K562 (cell line): Measurements from ENCODE around the gene ABCB9. TPM values are rescaled to one million over a fixed set of nuclear protein-coding genes. Genes with fewer than 3 reads are reported as not detected.

Experiments used
- CBFA2T3 ChIP-seq: fragments of 450-650 bp; IDR thresholded peaks from 2 replicates; pipeline ENCODE4 v1.6.1; 2017
- CBX2 ChIP-seq: fragments of 200-600 bp; sonication (generic); IDR thresholded peaks from one replicate; pipeline ENCODE4 v1.6.1; 2012; ENCODE audit warnings: mild to moderate bottlenecking, low read length, inconsistent platforms; ENCODE audit not compliant: insufficient read depth, poor library complexity, severe bottlenecking
- DDX20 ChIP-seq: fragments of 450-650 bp; IDR thresholded peaks from 2 replicates; pipeline ENCODE4 v1.6.1; 2016; ENCODE audit warnings: missing genetic modification characterization, low read depth, mild to moderate bottlenecking, missing compliant biosample characterization, moderate library complexity
- GATAD2B ChIP-seq: fragments of 450-650 bp; IDR thresholded peaks from 2 replicates; pipeline ENCODE4 v1.6.1; 2017; ENCODE audit warnings: mild to moderate bottlenecking, borderline replicate concordance
- HCFC1 ChIP-seq: IDR thresholded peaks from 2 replicates; pipeline ENCODE4 v1.6.1; 2012; ENCODE audit warnings: low read depth, low read length, improper control_type of control experiment
- HDAC8 ChIP-seq: fragments of 450-650 bp; IDR thresholded peaks from 2 replicates; pipeline ENCODE4 v1.6.1; 2016; ENCODE audit warnings: mild to moderate bottlenecking, missing genetic modification characterization, moderate library complexity, missing compliant biosample characterization
- HNRNPL ChIP-seq: fragments of 200-400 bp; formaldehyde crosslinking; IDR thresholded peaks from 2 replicates; pipeline ENCODE4 v1.6.1; 2017; ENCODE audit warnings: low read depth, mild to moderate bottlenecking, low read length
- NEUROD1 ChIP-seq: fragments of 150-350 bp; IDR thresholded peaks from 2 replicates; pipeline ENCODE4 v1.6.1; 2014; ENCODE audit warnings: borderline replicate concordance, low read length, low read depth; ENCODE audit not compliant: partially characterized antibody
- NR4A1 ChIP-seq, 2 experiments: fragments of 250-450 bp in 1 of 2; fragments of 450-650 bp in 1 of 2; sonication (Bioruptor Pico) in 1 of 2; IDR thresholded peaks; 2 replicates each; pipeline versions ENCODE4 v1.4.0 to v1.6.1; 2016 to 2020; ENCODE audit warnings: mild to moderate bottlenecking in 2 of 2, missing compliant biosample characterization in 1 of 2, missing genetic modification characterization in 1 of 2, moderate library complexity in 1 of 2
- PHF8 ChIP-seq: fragments of 200-600 bp; sonication (generic); IDR thresholded peaks from 2 replicates; pipeline ENCODE4 v1.6.1; 2012; ENCODE audit warnings: mixed run types, mild to moderate bottlenecking, inconsistent platforms, low read length, moderate library complexity, borderline replicate concordance
- SMAD1 ChIP-seq: fragments of 150-350 bp; IDR thresholded peaks from 2 replicates; pipeline ENCODE4 v1.6.1; 2014; ENCODE audit warnings: low read length, low read depth; ENCODE audit not compliant: partially characterized antibody
- SMAD4 ChIP-seq: fragments of 250-450 bp; sonication (Bioruptor Pico); conservative IDR thresholded peaks from 2 replicates; pipeline ENCODE4 v1.8.0; 2021; ENCODE audit warnings: inconsistent platforms, mild to moderate bottlenecking, moderate library complexity
- STAT5A ChIP-seq: IDR thresholded peaks from 2 replicates; pipeline ENCODE4 v1.6.1; 2012; ENCODE audit warnings: low read length, inconsistent platforms, borderline replicate concordance
- TAF9B ChIP-seq: fragments of 450-650 bp; IDR thresholded peaks from 2 replicates; pipeline ENCODE4 v1.6.1; 2018; ENCODE audit warnings: mild to moderate bottlenecking; ENCODE audit not compliant: partially characterized antibody
- ZBTB8A ChIP-seq: fragments of 450-650 bp; IDR thresholded peaks from 2 replicates; pipeline ENCODE4 v1.6.1; 2018; ENCODE audit warnings: mild to moderate bottlenecking, moderate library complexity; ENCODE audit not compliant: partially characterized antibody
- ZEB2 ChIP-seq: fragments of 450-650 bp; IDR thresholded peaks from 2 replicates; pipeline ENCODE4 v1.6.1; 2016
- ZNF274 ChIP-seq: IDR thresholded peaks from 2 replicates; pipeline ENCODE4 v1.6.1; 2011; ENCODE audit warnings: low read depth, mild to moderate bottlenecking, low read length, moderate library complexity, borderline replicate concordance
- ZNF324 ChIP-seq: fragments of 250-450 bp; sonication (Bioruptor Pico); IDR thresholded peaks from 2 replicates; pipeline ENCODE4 v1.4.0; 2020; ENCODE audit warnings: mild to moderate bottlenecking
- ZNF668 ChIP-seq: fragments of 250-450 bp; sonication (Bioruptor Pico); IDR thresholded peaks from 2 replicates; pipeline ENCODE4 v1.8.0; 2022; ENCODE audit warnings: mild to moderate bottlenecking, inconsistent platforms
- ZNF780A ChIP-seq: fragments of 250-450 bp; sonication (Bioruptor Pico); IDR thresholded peaks from 2 replicates; pipeline ENCODE4 v1.5.0; 2021; ENCODE audit warnings: mild to moderate bottlenecking
- polyA plus RNA-seq, 8 experiments: library from polyadenylated mRNA; depleted of rRNA in 4 of 8; stranded (reverse) in 5 of 8; unstranded in 3 of 8; fragments of >200 nt; fragmentation: Nextera tagmentation in 2 of 8; fragmentation: Illumina TruSeq in 1 of 8; extraction: Ambion mirVana in 2 of 8; extraction: Trizol in 1 of 8; gene quantifications; 2 replicates each; pipeline versions ENCODE4 v1.2.1 to v1.2.3, GENCODE V29; 2011 to 2014; ENCODE audit warnings: inconsistent platforms in 1 of 8, missing spikeins in 1 of 8
- total RNA-seq, 7 experiments: library from RNA; depleted of rRNA in 6 of 7; stranded (reverse); fragments of >200 nt in 6 of 7; fragmentation: Illumina TruSeq in 2 of 7; extraction: Trizol in 2 of 7; gene quantifications; 2 replicates each; pipeline versions ENCODE4 v1.2.1 to v1.2.3, GENCODE V29; 2011 to 2021; ENCODE audit warnings: low replicate concordance in 1 of 7
- TF ChIP-seq, protein P1 (sequence below): fragments of 200-800 bp; sonication (Bioruptor generic); IDR thresholded peaks from 2 replicates; pipeline ENCODE4 v1.6.1; 2017; ENCODE audit warnings: missing genetic modification characterization, missing compliant biosample characterization
- TF ChIP-seq, protein P2 (sequence below): fragments of 450-650 bp; IDR thresholded peaks from 2 replicates; pipeline ENCODE4 v1.6.1; 2016; ENCODE audit warnings: low read depth, mild to moderate bottlenecking, moderate library complexity
- TF ChIP-seq, protein P3 (sequence below): sonication (generic); formaldehyde crosslinking; IDR thresholded peaks from 2 replicates; pipeline ENCODE4 v1.8.0; 2022; ENCODE audit warnings: missing genetic modification reagents, mild to moderate bottlenecking, moderate library complexity, borderline replicate concordance
- TF ChIP-seq, protein P4 (sequence below), 2 experiments: fragments of 450-650 bp in 1 of 2; sonication (generic) in 1 of 2; formaldehyde crosslinking in 1 of 2; IDR thresholded peaks in 1 of 2; conservative IDR thresholded peaks in 1 of 2; 2 replicates each; pipeline versions ENCODE4 v1.6.1 to v1.8.1; 2016 to 2023; ENCODE audit warnings: mild to moderate bottlenecking in 2 of 2, moderate library complexity in 2 of 2, inconsistent platforms in 1 of 2, missing genetic modification reagents in 1 of 2

The ABCB9 gene
- total and polyA plus RNA-seq, 9 of the 15 experiments (the other 6 are each of a cell fraction or from before 2014, with no cell fraction given), result 0.20 to 12.6 (median 6.2) TPM

DNA sequence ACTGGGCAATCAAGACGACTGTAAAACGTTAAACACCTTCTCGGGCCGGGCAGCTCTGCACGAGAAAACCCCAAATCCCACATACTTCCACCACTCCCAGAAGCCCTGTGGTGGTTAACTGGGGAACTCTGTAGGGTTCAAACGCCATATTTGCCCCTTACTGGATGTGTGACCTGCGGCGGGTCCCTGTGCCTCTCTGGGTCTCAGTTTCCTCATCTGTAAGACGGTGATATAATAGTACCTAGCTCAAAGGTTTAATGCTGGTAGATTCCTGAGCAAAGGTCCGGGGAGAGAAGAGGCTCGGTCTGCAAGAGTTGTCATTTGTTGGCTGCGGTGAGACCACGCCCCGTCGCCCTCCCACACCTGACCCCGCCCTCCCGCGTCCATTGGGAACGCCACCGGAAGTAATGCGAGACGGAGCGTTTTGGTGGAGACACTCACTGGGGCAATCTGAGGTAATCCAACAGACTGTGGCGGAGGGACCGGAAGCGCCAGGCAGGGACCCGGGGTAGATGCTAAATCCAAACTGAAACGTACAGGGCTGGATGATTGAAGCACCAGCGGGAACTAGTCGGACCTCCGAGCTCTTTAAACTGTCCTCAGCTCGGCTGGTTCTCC lies 8.1 kb upstream of the ABCB9 start (continued):
- no peak for TF ChIP-seq NR4A1 (CRISPR knock-in tag; IDR thresholded peaks at IDR 0.05)
- TF ChIP-seq NR4A1 (tag; IDR thresholded peaks at IDR 0.05), result 0 out of 2 replicates have a peak, but pooled peaks have one; percentile 23
- TF ChIP-seq ZNF780A (CRISPR knock-in tag), result no peak
- TF ChIP-seq HCFC1, result peak; percentile 81
- TF ChIP-seq HNRNPL, result no peak
- TF ChIP-seq ZEB2, result peak; percentile 88
- TF ChIP-seq ZBTB8A, result no peak
- peak; percentile 71 for TF ChIP-seq NEUROD1
- no peak for TF ChIP-seq ZNF274
- peak; percentile 55; the same call in 1 of the 2 replicates for TF ChIP-seq PHF8
- TF ChIP-seq DDX20, result no peak
- TF ChIP-seq, protein P1, sequence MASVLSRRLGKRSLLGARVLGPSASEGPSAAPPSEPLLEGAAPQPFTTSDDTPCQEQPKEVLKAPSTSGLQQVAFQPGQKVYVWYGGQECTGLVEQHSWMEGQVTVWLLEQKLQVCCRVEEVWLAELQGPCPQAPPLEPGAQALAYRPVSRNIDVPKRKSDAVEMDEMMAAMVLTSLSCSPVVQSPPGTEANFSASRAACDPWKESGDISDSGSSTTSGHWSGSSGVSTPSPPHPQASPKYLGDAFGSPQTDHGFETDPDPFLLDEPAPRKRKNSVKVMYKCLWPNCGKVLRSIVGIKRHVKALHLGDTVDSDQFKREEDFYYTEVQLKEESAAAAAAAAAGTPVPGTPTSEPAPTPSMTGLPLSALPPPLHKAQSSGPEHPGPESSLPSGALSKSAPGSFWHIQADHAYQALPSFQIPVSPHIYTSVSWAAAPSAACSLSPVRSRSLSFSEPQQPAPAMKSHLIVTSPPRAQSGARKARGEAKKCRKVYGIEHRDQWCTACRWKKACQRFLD (CRISPR knock-in tag), result no peak
- TF ChIP-seq SMAD4, result no peak; the same call in 1 of the 2 replicates
- no peak for TF ChIP-seq CBX2
- TF ChIP-seq, protein P2, sequence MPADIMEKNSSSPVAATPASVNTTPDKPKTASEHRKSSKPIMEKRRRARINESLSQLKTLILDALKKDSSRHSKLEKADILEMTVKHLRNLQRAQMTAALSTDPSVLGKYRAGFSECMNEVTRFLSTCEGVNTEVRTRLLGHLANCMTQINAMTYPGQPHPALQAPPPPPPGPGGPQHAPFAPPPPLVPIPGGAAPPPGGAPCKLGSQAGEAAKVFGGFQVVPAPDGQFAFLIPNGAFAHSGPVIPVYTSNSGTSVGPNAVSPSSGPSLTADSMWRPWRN, result no peak
- no peak for TF ChIP-seq ZNF668
- no peak for TF ChIP-seq HDAC8 (tag)
- no peak for TF ChIP-seq ZNF324 (CRISPR knock-in tag)
- no peak for TF ChIP-seq GATAD2B
- TF ChIP-seq, protein P3, sequence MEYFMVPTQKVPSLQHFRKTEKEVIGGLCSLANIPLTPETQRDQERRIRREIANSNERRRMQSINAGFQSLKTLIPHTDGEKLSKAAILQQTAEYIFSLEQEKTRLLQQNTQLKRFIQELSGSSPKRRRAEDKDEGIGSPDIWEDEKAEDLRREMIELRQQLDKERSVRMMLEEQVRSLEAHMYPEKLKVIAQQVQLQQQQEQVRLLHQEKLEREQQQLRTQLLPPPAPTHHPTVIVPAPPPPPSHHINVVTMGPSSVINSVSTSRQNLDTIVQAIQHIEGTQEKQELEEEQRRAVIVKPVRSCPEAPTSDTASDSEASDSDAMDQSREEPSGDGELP (CRISPR knock-in tag), result peak; percentile 54; the same call in 1 of the 2 replicates
- no peak for TF ChIP-seq TAF9B
- TF ChIP-seq STAT5A, result no peak
- TF ChIP-seq, protein P4, sequence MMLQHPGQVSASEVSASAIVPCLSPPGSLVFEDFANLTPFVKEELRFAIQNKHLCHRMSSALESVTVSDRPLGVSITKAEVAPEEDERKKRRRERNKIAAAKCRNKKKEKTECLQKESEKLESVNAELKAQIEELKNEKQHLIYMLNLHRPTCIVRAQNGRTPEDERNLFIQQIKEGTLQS (IDR thresholded peaks at IDR 0.05), result peak; percentile 72; the same call in 1 of the 2 replicates
- TF ChIP-seq, protein P4 (CRISPR knock-in tag; conservative IDR thresholded peaks at IDR 0.05), result peak; percentile 81; the same call in 1 of the 2 replicates
- peak; percentile 35 for TF ChIP-seq SMAD1
- TF ChIP-seq CBFA2T3, result no peak
